Measurements from ENCODE around the gene MYO3B. TPM values are rescaled to one million over a fixed set of nuclear protein-coding genes. Genes with fewer than 3 reads are reported as not detected.

Gene MYO3B
- total RNA-seq, 1 donor from 2014 or later: 27.3 TPM

DNA sequence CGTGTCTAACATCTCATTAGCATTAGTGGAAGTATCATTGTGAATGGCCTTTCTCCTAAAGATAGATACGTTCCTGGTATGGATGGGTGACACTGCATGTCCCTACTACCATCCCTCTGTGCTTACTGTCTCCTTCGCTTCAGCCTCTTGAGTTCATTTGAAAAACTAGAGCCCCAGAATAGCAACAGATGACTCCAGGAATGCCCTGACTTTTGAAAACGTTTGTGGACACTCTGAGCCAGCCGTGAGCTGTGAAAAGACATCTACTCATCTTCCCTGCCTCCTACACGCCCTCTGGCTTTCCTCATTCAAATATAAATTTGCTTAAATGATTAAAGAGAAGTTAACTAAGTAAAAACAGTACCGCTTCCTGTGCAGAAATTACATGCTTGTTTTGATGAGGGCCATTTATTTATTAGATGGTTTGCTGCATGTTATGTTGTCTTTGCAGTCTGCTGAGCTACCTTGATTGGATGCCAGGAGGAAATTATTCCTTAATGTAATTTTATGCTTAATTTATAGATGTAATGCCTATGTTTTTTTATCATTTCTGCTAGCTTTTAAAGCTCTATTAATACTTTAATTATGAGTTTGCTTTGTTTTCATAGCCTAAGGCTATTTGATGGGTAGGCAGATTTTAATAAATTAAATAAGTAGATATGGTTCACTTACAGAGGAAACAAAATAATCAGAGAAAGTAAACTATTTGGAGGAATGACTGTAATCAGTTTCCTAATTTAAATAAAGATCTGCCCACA lies 32.1 kb upstream of the MYO3B start:
- H3K4me2 ChIP-seq: no peak overlapping the region
- no peaks in the 10 kb centered on the region for H3K36me3 ChIP-seq
- no peaks in the 10 kb centered on the region for H3K36me3 Mint-ChIP-seq
- peaks cover 20% of the 10 kb centered on the region for H3K4me1 Mint-ChIP-seq
- no peaks in the 10 kb centered on the region for H4K20me1 ChIP-seq (ENCODE audit: low read depth)
- no peak overlapping the region for H3K4me3 ChIP-seq
- H3K27me3 Mint-ChIP-seq (ENCODE audit: insufficient read depth, low read depth): peaks cover 3% of the 10 kb centered on the region
- peaks cover 10% of the 10 kb centered on the region for H3K4me1 ChIP-seq
- no peak overlapping the region for H3K9ac ChIP-seq
- peaks cover 2% of the 10 kb centered on the region for H3K9me3 Mint-ChIP-seq
- H3K27ac Mint-ChIP-seq: no peak overlapping the region
- no peaks in the 10 kb centered on the region for H3K79me2 ChIP-seq (ENCODE audit: low read depth)
- no peaks in the 10 kb centered on the region for H3F3A ChIP-seq (ENCODE audit: low read depth)
- peak overlapping the region; percentile 59 for H2AFZ ChIP-seq (replicated peaks)
- TF ChIP-seq EZH2 (IDR thresholded peaks at IDR 0.05) (no peak), EZH2phosphoT487 (IDR thresholded peaks at IDR 0.05) (no peak)
- TF ChIP-seq, protein P1, sequence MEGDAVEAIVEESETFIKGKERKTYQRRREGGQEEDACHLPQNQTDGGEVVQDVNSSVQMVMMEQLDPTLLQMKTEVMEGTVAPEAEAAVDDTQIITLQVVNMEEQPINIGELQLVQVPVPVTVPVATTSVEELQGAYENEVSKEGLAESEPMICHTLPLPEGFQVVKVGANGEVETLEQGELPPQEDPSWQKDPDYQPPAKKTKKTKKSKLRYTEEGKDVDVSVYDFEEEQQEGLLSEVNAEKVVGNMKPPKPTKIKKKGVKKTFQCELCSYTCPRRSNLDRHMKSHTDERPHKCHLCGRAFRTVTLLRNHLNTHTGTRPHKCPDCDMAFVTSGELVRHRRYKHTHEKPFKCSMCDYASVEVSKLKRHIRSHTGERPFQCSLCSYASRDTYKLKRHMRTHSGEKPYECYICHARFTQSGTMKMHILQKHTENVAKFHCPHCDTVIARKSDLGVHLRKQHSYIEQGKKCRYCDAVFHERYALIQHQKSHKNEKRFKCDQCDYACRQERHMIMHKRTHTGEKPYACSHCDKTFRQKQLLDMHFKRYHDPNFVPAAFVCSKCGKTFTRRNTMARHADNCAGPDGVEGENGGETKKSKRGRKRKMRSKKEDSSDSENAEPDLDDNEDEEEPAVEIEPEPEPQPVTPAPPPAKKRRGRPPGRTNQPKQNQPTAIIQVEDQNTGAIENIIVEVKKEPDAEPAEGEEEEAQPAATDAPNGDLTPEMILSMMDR (IDR thresholded peaks at IDR 0.05): no peak
- H3K9me3 ChIP-seq (ENCODE audit: low read depth): no peaks in the 10 kb centered on the region
- no peak for DNase-seq (ENCODE audit: low spot score)
- no peak overlapping the region for H3K27ac ChIP-seq
- no peak overlapping the region for H3K4me3 Mint-ChIP-seq
- no peaks in the 10 kb centered on the region for H3K27me3 ChIP-seq

DNA sequence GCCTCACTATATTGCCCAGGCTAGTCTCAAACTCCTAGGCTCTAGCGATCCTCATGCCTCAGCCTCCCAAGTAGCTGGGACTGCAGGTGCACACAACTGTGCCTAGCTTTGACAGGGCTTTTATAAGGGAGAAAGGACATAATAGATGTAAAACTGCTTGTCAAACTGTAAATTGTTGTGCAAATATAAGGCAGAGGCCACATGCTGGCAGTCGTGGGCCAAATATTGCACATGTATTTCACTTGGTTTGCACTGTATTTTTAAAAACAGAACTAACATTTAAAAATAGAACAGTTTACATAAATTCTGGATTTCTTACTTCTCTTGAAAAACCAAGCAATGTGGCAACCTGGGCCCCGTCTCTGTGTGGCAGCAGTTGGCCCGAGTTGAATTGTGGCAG lies 31.2 kb upstream of the MYO3B start:
- Histone ChIP-seq H3K4me2 (no peak overlapping the region), H3K4me1 (peaks cover 9% of the 10 kb centered on the region), H3K27ac (no peak overlapping the region), H3K79me2 (ENCODE audit: low read depth) (no peaks in the 10 kb centered on the region), H3K9ac (no peak overlapping the region), H2AFZ (replicated peaks) (no peak overlapping the region), H4K20me1 (ENCODE audit: low read depth) (no peaks in the 10 kb centered on the region), H3F3A (ENCODE audit: low read depth) (no peaks in the 10 kb centered on the region), H3K36me3 (no peaks in the 10 kb centered on the region), H3K9me3 (ENCODE audit: low read depth) (no peaks in the 10 kb centered on the region), H3K27me3 (no peaks in the 10 kb centered on the region), H3K4me3 (no peak overlapping the region)
- no peaks in the 10 kb centered on the region for H3K36me3 Mint-ChIP-seq
- peaks cover 2% of the 10 kb centered on the region for H3K9me3 Mint-ChIP-seq
- no peak overlapping the region for H3K27ac Mint-ChIP-seq
- DNase-seq (ENCODE audit: low spot score): no peak
- H3K4me1 Mint-ChIP-seq: peaks cover 22% of the 10 kb centered on the region
- H3K27me3 Mint-ChIP-seq (ENCODE audit: insufficient read depth, low read depth): peaks cover 3% of the 10 kb centered on the region
- H3K4me3 Mint-ChIP-seq: no peak overlapping the region
- TF ChIP-seq EZH2 (IDR thresholded peaks at IDR 0.05): no peak
- TF ChIP-seq, protein P1 (IDR thresholded peaks at IDR 0.05): no peak
- no peak for TF ChIP-seq EZH2phosphoT487 (IDR thresholded peaks at IDR 0.05)

DNA sequence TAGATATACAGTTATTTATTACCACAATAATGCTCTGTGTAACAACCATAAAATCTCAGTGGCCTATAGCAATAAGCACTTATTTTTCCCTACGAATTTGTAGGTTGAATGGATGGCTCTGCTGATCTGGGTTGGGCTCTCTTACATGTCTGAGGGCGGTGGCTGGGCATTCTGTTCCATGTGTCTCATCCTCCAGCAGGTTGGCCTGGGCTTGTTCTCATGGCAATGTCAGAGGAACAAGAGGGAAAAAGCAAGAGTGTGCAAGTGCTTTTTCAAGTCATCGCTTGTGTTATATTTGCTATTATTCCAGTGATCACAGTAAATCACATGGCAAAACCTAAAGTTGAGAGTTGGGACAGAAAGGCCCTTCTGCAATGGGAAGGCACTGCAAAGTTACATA lies 30.4 kb upstream of the MYO3B start:
- no peaks in the 10 kb centered on the region for H3K36me3 ChIP-seq
- H3K27ac ChIP-seq: no peak overlapping the region
- H3K4me3 Mint-ChIP-seq: no peak overlapping the region
- no peaks in the 10 kb centered on the region for H3K27me3 ChIP-seq
- H3F3A ChIP-seq (ENCODE audit: low read depth): no peaks in the 10 kb centered on the region
- no peak overlapping the region for H3K4me2 ChIP-seq
- H4K20me1 ChIP-seq (ENCODE audit: low read depth): no peaks in the 10 kb centered on the region
- H3K9ac ChIP-seq: no peak overlapping the region
- DNase-seq (ENCODE audit: low spot score): no peak
- no peak overlapping the region for H3K4me3 ChIP-seq
- H3K27ac Mint-ChIP-seq: no peak overlapping the region
- peaks cover 6% of the 10 kb centered on the region for H3K9me3 Mint-ChIP-seq
- H3K79me2 ChIP-seq (ENCODE audit: low read depth): no peaks in the 10 kb centered on the region
- no peaks in the 10 kb centered on the region for H3K9me3 ChIP-seq (ENCODE audit: low read depth)
- H3K4me1 ChIP-seq: peaks cover under 1% of the 10 kb centered on the region
- TF ChIP-seq EZH2 (IDR thresholded peaks at IDR 0.05) (no peak), EZH2phosphoT487 (IDR thresholded peaks at IDR 0.05) (no peak)
- TF ChIP-seq, protein P1 (IDR thresholded peaks at IDR 0.05): no peak
- H2AFZ ChIP-seq (replicated peaks): no peak overlapping the region
- no peaks in the 10 kb centered on the region for H3K36me3 Mint-ChIP-seq
- peaks cover 3% of the 10 kb centered on the region for H3K27me3 Mint-ChIP-seq (ENCODE audit: insufficient read depth, low read depth)
- H3K4me1 Mint-ChIP-seq: peaks cover 19% of the 10 kb centered on the region
